HG02852 (cell line): Measurements from ENCODE around the gene USP36.
"Not testable (repeated sequence)": the region's sequence is repeated elsewhere in the genome, so short reads cannot be mapped to it uniquely, and the experiment has no call there.

Experiments used
- ATAC-seq: cut with Tn5 transposase; IDR thresholded peaks from one replicate; pipeline ENCODE4 v1.9.1; 2021; ENCODE audit warnings: mild to moderate bottlenecking, moderate library complexity; ENCODE audit not compliant: unreplicated experiment

The USP36 gene

GRCh38 chr17:78774453-78774852, 66.2 kb downstream of the USP36 start:
- ATAC-seq: no peak

GRCh38 chr17:78771758-78772382, 68.7 kb downstream of the USP36 start:
- no peak for ATAC-seq

DNA sequence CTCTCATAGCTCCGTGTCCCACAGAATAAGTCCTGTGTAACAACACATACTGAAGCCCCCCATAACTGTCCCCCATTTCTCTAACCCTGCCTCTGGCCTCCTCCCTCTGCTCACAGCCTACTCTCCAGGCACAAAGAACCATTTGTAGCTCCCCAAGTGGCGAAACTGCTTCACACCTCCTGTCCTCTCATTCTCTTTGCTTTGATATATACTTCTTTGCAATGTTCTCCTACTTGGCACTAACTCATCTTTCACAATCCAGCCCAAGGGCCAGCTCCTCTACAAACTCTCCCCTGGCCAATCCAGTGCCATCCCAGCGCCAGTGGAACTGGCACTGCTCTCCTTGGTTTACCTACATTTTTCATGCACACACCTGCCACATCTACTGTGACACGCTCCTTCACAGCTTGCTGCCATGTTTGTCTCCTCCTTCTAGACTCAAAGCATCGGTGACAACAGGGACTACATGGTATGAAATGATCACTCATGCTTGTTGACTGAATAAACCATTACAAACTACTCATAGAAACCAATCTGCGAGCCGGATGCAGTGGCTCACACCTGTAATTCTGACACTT, 71.3 kb downstream of the USP36 start:
- ATAC-seq: no peak

- ATAC-seq: no peak
These were observed 72.8 kb downstream of the USP36 start for GRCh38 chr17:78767806-78768205.

- no peak for ATAC-seq
These were observed 73.8 kb downstream of the USP36 start for GRCh38 chr17:78766743-78767294.

GRCh38 chr17:78766225-78766624, 74.4 kb downstream of the USP36 start:
- ATAC-seq: no peak

- ATAC-seq: no peak
These were observed 74.8 kb downstream of the USP36 start for GRCh38 chr17:78765821-78766220.

- no peak for ATAC-seq
These were observed 75.7 kb downstream of the USP36 start for GRCh38 chr17:78764871-78765270.

DNA sequence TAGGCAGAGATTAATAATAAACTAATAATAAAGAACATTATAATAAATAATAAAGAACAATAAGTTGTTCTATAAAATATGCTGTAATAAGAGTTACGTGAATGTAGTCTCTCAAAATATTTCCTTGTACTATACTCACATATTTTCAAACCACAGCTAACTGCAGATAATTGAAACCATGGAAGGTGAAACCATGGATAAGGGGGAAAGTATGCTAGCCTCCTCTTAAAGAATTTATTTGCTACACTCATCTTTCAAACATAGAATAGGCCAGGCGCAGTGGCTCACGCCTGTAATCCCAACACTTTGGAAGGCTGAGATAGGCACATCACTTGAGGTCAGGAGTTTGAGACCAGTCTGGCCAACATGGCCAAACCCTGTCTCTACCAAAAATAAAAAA, 77.1 kb downstream of the USP36 start:
- ATAC-seq: no peak

DNA sequence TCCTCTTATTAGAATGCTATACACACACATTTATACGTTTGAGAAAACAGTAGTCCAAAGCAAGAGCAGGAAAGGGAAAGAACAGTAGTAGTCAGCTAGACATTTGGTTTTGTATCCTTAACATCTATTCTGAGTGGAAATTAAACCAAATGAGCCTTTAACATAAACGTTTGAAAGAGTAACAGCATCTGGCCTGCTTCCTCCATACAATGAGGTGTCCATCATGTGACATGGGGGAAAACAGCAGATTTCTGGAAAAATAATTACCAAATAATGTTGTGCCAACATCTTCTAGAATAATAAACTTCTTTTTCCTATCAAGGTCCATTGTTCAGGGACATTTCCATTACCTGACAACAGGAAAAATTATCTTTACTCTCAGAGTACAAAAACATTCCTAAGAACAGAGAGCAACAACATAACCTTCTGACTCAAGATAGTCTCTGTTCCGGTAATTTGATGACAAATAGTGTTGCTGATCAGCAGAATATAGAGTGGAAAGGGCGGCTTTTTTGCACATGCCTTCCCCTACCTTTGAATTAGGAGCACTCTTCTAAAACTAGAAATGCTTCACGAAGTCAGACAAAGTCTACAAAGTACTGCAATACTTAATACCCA, 78.7 kb downstream of the USP36 start:
- no peak for ATAC-seq

DNA sequence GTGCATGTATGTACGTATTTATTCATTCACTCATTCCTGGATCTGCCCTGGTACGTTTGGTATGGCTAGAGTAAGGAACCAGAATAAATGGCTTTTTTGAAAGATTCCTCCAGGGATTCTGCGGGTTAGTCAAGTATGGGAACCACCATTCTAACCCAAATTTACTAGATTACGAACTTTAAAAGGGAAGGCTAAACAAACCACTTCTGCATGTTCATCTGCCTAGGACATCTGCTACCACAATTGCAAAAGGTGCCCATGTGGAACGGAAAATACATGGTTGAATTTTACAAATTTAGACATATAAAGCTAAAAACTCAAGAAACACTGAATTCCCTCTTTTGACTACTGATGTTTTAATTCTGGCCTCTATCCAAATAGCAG, 80.7 kb downstream of the USP36 start:
- no peak for ATAC-seq

DNA sequence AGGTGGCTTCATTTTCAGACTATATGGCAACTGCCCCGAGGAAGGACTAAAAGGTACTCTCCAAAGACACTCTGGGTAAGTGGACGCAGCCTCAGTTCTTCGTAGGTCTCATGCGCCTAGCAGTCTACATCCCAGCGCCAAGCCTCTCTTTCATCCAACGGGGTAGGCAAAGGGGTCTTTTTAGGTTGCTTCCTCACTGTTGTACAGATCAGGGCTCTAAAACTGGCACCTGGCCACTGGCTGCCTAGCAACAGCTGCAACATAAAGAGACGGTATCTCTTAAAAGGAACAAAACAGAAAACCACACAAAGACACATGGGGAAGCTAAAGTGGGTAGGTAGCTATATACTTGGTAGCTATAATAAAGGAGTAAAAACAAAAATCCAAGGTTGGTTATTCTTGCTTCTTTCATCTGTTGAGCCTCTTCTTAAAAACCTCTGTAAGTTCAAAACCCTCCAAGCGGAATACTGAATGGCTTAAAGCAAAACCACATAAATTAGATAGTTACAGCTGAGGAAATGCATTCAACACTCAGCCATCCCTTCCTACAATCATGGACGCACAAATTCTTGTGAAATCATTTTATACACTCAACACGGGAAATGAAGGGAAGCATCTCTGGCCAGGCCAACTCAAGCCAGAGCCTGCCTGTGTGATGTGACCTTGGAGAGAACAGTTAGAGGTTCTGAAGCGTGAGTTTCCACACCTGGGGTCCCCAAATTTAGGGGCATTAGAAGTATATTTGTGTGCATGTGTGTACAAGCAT, 81.2 kb downstream of the USP36 start:
- ATAC-seq: peak; percentile 68

- no peak for ATAC-seq
These were observed 87.0 kb downstream of the USP36 start for GRCh38 chr17:78753316-78754250.

- no peak for ATAC-seq
These were observed 89.0 kb downstream of the USP36 start for GRCh38 chr17:78751447-78752161.

GRCh38 chr17:78751000-78751399, 89.6 kb downstream of the USP36 start:
- not testable (repeated sequence) for ATAC-seq

- peak; percentile 56 for ATAC-seq
These were observed 91.8 kb downstream of the USP36 start for GRCh38 chr17:78748730-78749317.

GRCh38 chr17:78748048-78748729, 92.4 kb downstream of the USP36 start:
- no peak for ATAC-seq

DNA sequence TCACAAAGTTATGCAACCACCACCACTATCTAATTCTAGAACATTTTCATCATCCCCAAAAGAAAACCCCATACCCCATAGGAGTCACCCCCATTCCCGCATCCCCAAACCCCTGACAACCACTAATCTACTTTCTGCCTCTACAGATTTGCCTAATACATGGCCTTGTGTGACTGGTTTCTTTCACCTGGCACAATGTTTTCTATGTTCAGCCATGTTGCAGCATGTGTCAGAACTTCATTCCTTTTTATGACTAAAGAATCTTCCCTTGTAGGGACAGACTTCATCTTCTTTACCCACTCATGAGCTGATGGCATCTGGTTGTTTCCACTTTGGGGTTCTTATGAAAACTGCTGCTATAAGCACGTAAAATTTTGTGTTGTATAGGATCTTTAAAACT, 93.1 kb downstream of the USP36 start:
- no peak for ATAC-seq

DNA sequence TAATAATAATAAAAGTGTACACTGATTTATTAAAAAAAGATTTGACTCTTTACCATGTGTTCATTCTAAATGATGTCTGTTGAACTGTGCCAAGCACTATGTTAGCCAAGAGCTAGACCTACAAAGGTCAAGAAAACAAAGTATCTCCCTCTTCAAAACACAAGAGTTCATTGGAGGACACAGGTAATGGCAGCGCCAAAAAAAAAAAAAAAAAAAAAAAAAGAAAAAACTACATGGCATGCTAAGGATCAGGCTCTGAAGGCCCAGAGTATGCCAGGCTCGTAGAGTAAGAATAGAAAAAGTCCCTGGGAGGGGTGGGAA, 93.7 kb downstream of the USP36 start:
- ATAC-seq: no peak
